Stimulated activated CD4-positive, alpha-beta T cell treated with anti-CD3 and anti-CD28 coated beads, TNF-alpha, amount 100 ng/mL, for 24 hours (primary cell): ENCODE measurements around the gene ZBTB20.

Experiments used
- DNase-seq, 3 experiments: peaks; one replicate each; pipeline ENCODE4 v3.0.0-alpha.2; 2020; ENCODE audit warnings: low read depth in 3 of 3

The ZBTB20 gene

DNA sequence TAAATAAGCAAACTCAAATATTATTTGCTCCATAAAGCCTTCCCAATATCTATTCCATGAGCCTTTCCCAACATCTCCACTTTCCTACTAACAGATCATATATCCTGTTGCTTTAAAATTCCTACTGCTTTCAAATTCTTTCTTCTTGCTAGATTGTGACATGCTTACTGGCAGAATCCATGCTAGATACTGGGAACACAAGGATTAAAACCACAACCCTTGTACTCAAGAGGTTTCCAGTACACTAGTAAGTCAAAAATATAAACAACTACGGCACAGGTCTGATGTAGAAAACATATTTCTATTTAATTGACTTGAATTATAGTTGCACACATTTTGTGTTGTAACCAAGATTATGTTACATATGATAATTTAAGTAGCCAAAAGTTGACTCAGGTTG lies 275.0 kb downstream of the ZBTB20 start:
- DNase-seq: no peak

DNA sequence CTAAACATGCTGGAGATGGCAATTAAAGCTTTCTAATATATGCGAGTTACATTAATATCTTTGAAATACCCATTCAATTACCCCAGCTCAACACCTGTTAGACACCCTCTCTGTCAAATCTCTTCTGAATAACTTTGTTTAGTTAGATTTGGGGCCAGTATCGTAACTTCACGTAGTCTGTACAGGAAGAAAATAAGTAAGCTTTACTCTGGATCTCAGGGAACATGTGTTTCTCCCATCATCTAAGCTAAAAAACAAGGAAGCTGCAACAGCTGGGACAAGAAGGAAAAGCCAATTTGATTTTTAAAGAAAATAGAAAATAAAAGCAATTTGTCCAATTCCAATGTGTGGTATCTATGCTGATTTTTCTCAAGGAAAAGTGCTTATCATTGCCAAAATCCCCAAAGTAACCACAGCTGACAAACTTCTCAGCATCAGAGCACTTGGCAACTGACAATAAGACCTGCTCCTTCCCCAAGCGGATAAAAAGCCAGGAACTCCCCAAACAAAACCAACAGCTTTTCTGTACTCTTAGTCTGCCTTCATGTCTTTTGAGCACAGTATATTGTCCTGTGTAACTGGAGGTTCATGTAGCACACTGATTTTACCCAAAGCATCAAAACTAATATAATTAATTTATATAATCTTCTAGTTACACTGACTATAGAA lies 279.1 kb downstream of the ZBTB20 start:
- no peak for DNase-seq

DNA sequence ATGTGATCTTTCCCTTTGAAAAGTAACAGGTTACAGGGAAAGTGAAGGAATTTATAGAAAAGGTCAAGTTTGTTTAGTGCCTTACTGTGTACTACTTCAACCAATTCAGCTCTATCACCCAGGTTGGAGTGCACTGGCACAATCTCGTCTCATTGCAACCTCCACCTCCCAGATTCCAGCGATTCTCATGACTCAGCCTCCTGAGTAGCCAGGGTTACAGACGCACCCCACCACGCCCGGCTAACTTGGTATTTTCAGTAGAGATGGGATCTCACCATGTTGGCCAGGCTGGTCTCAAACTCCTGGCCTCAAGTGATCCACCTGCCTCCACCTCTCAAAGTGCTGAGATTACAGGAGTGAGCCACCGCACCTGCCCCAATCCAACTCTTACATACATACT lies 279.7 kb downstream of the ZBTB20 start:
- DNase-seq: no peak

DNA sequence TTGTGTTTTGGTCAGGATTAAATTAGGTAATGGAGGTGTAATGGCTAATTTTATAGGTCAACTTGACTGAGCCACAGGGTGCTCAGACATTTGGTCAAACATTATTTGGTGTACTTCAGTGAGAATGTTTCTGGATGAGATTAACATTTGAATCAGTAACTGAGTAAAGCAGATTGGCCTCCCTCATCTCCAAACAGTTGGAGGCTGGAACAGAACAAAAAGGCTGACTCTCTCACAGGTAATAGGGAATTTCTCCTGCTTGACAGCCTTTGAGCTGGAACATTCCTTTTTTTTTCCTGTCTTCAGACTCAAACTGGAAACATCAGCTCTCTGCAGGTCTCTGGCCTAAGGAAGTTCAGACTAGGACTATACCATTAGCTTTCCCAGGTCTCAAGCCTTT lies 280.7 kb downstream of the ZBTB20 start:
- no peak for DNase-seq

DNA sequence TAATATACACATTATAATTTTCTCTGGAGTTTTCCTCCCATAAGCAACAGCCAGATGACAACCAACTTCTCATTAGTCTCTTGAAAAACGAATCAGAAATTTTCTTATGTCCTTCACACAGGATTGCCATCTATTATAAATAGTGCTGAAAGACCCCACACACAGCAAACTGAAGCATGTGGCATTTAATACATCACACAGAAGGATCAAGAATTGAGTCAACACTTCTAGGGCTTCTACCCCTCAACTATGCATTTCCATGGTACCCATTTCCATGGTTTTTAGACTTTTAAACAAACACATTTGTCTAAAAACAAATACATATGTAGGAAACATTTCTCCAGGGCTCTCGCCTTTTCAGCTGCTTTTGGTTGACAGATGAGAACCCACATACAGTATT lies 282.1 kb downstream of the ZBTB20 start:
- DNase-seq: no peak

DNA sequence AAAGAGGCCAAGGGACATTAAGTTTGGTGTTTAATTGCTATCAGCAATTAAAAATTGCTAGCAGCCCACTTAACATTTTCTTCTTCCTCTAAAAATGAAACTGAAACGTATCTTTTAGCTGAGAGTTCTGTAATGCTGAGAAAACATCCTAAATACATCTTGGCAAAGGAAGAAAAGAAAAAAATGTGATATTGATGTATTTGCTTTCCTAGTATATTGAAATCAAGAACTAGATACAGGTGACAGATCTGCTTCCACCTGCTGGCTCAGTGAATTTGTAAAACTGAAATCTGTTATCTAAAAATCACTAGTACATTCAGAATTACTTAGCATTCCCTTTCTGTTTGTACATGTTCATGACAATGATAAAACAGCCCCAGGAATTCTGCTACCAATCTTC lies 283.2 kb downstream of the ZBTB20 start:
- DNase-seq: no peak

DNA sequence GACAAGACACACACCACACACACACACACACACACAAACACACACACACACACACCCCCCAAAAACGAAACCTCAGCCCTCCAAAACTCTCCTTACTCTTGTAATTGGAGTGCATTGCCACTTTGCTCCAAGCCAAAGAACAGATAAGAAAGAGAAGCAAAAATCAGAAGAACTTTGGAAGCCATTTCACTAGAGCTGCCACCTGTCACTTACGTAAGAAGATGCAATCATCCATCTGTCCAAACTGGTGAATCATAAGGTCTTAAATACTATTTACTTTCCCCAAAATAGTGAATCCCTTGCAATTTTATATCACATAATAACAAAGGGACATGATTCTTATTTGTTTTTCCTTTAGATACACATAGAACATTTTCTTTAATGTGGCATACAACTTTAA lies 285.4 kb downstream of the ZBTB20 start:
- no peak for DNase-seq

DNA sequence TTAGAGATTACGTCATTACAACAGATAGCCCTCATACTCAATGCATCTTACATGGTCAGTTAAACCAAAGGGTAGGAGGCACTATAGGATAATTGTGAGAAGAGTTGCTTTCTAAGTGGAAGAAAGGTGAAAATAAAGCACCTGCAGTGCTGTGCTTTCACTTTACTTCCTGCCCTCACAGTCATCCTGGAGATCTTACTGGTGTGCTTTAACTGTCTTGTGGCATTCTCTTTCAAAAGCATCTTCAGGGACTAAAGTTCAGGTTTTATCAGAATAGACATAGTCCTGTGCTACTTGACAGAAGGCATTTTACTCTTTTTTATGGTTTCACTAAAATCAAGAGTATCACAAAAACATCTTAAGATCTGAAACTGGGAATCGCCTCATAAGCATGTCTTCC lies 286.6 kb downstream of the ZBTB20 start:
- no peak for DNase-seq

DNA sequence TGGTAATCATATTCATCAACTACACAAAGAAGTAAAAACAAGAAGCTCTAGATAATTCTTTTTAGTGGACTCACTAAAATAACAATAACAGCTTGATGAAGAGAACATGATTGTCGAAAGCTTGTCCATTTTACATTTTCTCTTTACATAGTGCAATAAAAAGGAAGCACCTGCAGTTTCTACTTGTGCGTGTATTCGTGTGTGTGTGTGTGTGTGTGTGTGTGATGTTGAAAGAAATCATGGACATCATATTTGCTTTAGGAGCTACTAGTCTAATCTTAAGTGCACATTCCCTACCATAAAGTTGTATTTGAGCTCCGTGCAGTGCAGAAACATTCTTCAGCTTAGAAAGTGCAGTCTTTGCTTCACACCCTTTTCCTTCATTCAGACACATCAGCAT lies 288.8 kb downstream of the ZBTB20 start:
- no peak for DNase-seq

DNA sequence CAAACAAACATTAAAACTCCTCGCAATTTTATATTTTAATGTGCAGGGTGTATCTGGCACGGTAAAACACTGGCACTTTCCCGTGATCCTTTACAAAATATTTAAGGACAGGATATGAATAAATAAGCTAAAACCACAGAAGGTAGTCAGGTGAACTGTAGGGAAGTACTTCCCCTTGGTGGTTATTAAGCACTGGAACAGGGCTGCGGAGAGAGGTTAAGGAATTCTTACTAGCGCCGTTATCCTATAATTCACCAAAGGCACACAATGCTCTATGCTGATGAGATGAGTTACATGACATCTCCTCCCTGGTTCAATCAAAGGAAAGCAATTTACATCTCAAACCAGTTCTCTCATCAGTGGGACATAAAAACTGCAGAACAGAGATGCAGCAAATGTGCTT lies 289.8 kb downstream of the ZBTB20 start:
- DNase-seq: no peak

DNA sequence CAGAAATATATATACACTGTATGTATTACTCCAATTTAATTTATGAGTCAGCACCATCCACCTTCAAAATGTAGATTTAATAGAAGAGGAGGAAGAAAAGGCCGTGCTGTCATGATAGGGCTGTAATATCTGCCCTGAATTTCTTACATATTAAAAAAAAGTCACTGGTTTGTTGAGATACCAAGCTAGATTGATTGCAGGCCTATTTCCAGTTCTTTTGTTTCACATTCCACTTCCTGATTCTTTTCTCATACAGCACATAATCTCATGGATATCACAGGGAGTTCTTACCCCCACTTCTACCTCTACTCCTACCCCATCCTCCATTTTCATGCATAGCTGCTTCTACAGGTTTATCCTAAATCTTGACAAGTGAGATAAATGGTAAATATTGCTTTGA lies 290.3 kb downstream of the ZBTB20 start:
- no peak for DNase-seq

DNA sequence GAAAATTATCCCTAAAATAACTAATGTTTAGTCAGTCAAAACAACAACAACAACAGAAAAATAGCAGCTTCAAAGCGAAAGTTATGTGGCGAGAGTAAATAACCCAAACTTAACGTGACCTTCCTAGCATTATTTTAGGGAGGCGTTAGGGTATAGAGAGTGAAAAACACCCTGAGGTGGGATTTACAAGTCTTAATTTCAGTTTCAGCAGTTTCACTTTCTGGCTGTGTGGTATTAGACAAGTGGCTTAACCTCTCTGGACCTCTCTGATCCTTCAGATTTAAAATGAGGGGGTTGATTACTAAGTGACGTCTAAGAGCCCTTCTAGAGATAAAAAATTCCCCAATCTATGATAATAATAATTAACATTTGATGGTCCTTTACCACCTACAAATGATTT lies 291.2 kb downstream of the ZBTB20 start:
- no peak for DNase-seq

DNA sequence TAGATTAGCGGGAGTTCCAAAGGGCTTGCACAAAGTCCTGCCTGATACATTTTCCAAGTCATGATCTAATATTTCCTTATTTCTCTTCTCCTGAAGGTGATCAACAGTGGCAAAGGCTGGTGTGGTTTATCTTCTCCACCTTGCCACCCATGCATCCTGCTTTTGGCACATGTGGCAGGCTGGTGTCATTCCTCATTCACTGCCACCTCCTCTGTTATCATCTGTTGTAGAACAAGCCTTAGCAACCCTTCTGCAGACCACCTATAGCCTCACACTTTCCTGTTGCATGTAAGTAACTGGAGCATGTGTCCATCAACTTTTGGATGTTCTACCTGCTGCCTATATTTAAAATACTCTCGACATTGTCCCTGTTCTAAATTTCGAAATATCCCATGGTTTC lies 294.1 kb downstream of the ZBTB20 start:
- no peak for DNase-seq

DNA sequence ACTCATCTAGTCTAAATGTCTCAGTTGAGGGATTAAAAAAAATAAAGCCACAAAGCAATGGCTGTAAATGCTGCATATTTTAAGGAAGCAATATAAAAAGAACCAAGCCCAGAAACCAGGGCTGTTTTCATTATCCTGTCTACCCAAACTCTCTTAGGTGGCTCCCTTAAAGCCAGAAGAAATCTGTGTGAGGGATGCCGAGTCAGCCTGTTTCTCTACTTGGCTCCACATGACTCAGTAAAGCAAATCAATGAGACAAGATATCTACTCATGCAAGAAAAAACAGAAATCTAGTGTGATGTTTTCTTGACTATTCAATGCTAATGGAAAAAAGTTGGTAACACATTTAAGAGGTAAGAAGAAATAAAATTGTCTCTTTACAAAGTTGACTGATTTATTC lies 296.2 kb downstream of the ZBTB20 start:
- DNase-seq: no peak

DNA sequence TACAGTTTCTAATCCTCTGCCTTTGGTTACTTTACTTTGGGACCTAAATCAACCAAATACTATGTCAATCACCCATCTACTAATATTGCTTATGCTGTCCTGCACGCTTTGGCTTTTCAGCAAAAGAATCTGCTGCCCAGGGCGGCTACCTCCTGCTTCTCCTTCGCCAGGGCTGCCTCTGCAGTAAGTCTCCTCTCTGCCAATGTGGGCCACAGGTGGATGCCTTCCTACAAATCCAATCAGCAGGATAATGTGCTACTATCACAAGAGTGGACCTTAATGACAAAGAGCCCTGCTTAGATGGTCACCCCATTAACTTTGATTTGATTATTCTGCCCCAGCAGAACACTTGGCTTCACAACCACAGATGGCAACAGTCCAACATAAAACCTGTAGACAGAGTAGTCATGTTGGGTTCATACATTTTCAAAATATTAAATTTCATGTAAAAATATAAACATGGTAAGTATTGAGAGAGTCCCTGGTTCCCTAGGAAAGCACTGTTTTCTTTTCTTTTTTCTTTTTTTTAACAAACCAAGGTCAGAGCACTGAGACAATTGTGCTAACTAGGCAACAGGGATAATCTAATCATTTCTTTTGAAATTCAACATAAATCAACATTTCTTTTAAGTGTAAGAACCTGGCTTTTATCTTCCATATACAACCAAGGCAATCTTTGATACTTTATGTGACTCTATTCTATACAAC lies 298.3 kb downstream of the ZBTB20 start:
- no peak for DNase-seq

DNA sequence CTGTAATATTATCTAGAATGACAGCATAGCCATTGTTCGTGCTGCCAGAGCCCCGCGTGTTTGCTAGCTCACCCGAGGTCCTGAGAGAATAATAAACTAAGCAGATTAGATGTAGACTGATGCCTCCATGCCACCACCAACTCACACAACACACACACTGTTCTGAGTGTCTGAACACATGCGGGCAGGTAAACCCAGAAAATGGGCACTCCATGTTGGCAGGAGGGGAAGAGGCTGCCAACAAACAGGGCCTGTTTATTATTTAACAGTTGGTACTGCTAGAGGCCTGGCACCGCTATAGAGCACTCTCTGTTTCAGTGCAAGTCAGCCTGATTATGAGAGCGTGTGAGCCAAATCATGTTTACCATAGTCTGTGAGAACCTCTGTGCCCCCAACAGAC lies 299.0 kb downstream of the ZBTB20 start:
- no peak for DNase-seq

DNA sequence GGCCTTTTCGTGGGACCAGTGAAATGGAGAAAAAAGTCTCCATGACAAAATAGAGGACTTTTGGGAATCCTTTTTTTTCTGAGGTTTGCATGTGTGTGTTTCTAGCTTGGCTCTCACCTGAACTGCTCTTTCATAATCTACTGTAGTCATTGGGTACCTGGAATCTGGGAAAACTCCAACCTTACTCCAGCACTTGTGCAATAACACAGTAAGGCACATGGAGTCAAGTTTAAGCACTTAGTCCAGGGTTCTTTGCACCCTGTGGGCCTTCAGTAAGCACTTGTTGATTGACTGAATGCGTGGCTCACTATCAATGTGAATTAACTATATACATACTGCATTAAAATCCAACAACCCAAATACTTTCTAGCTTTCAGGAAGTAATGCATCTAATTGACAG lies 299.5 kb downstream of the ZBTB20 start:
- no peak for DNase-seq

DNA sequence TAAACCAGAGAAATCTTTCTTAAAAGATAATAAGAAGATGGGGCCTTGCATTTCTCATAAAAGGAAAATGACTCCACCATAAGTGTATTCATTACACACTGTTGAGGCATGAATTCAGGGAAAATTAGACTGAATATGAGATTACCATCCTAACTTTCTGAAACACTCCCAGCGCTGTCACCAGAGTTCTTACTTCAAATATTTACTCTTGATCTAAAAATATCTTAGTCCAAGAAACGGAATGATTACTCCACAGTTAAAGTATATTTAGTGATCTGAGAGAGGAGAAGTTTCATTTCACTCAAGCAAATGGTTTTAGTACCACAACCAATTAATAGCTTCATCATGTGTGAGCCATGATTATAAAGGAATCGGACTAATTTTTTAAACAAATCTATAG lies 300.3 kb downstream of the ZBTB20 start:
- no peak for DNase-seq

DNA sequence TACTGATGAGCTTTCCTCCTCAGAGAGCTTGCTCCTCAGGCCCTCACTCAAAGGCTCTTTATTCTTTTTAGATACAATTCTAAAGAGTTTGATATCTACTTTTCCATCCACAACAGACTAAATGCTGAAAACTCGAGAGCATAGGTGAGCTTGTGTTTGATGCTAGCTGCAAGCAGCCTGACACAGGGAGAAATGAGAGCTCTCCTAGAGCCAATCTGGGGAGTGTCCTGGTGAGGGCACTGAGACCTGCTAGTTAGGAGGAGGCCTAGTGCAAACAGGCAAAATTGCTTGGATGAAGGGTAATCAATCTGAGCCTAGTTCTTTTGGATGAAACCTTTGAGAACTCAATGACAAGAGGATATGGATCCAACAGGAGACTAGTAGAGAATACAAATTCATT lies 300.8 kb downstream of the ZBTB20 start:
- DNase-seq: no peak

DNA sequence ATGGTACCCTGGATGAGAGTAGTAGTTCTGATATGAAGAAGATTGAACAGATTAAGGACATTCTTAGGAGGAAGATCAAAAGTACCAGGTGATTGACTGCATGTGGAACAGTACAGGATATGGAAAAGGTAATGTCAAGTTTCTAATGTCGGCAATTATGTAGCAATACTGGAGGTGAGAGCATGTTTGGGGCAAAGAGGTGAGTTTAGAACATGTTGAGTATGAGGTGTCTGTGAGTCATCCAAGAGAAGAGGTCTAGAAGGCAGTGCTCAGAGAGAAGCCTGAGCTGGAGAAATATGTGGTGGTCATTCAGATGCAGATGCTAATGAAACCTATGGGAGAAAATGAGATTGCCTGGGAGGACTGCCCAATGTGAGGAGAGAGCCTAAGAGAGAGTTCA lies 305.6 kb downstream of the ZBTB20 start:
- no peak for DNase-seq

DNA sequence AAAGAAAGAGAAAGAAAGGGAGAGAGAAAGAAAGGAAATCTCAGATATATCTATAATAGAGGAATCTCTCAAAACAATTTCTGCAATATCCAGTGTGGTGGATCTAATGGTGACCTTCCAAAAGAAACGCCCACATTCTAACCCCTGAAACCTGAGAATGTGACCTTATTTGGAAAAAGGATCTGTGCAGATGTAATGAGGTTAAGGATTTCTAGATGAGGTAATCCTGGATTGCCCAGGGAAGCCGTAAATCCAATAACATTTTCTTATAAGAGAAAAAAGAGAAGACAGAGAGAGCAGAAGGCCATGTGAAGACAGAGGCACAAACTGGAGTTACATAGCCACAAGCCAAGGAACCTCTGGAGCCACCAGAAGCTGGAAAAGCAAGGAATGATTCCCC lies 307.6 kb downstream of the ZBTB20 start:
- no peak for DNase-seq

DNA sequence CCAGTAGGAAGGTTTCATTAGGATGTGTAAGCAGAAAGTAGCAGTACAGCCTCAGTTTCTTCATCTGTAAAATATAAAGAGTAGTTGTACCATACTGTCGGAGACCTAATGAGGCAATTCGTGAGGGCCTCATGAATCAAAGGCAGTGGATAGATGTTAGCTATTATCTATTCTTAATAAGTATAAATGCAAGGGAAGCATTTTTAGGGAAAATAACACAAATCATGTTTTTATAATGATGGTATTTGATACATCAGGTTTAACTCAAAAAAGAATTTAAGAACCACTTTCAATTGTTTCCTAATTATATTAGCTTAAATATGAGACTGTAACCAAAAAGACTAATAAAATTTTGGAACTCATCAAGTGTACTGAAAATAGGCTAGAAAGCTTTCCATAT lies 309.1 kb downstream of the ZBTB20 start:
- no peak for DNase-seq

DNA sequence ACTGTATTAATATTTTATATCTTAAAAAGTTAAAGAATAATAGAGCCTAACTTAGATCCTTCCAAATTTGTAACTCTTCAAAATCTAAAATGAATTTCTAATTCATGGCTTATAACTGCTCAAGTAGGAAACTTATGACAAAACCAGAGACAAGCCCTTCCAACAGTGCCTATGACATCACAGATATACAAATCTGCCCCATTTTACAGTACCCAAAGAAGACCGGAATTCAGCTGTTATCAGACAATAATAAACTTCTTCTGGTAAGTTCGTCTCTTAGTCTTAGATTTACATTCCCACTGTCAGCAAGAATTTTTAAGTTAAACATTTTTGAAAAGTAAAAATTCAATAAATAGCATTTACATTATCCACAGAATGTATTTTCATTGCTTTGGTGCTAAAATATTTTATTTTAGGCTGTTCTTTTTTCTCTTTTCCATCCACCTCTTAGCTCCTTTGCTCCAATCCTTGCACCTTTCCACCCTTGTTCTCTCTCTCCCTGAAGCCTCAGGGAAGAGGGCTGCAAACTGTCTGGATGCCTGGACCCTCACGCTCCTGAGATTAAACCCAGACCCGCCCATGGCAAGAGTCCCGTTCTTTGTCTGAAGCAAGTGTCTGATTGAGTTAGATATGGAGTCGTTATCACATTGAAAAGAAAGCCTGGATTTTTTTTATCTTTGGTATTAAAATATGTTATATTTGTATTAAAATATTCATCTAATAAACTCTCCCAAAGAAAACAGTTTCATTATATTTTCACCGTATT lies 312.7 kb downstream of the ZBTB20 start:
- no peak for DNase-seq
